MCF 10A (cell line): ENCODE results near the gene PLEKHJ1. TPM values are rescaled to one million over a fixed set of nuclear protein-coding genes. Genes with fewer than 3 reads are reported as not detected.

Experiments
- BruUV-seq: library from RNA; stranded (reverse); fragments of 400-500 nt; replicated peaks from 2 replicates; lab custom pipeline; 2021; lab: Mats Ljungman, UMichigan
- CTCF ChIA-PET: fragments of 300-600 bp; sonication (Branson Sonifier 250); formaldehyde crosslinking; extraction: SDS; loops from one replicate; lab custom pipeline; 2021; ENCODE audit warnings: antibody characterized with exemption, inconsistent platforms; lab: Yijun Ruan, JAX
- POLR2A ChIA-PET: fragments of 300-600, 350-650 bp; sonication (Branson Sonifier 250); formaldehyde crosslinking; extraction: SDS; loops from one replicate; lab custom pipeline; 2020; ENCODE audit warnings: antibody characterized with exemption, inconsistent platforms; lab: Yijun Ruan, JAX
- DNase-seq: peaks from one replicate; pipeline ENCODE4 v3.0.0-alpha.2; 2018; ENCODE audit not compliant: unreplicated experiment
- H3K27ac Mint-ChIP-seq: one replicate; pipeline ENCODE4 v1.8.0; 2022; ENCODE audit warnings: mild to moderate bottlenecking, low read depth, mixed read lengths; ENCODE audit not compliant: unreplicated experiment
- H3K27me3 Mint-ChIP-seq: one replicate; pipeline ENCODE4 v1.8.0; 2022; ENCODE audit warnings: mixed read lengths; ENCODE audit not compliant: insufficient read depth, unreplicated experiment
- H3K36me3 Mint-ChIP-seq: one replicate; pipeline ENCODE4 v1.8.0; 2022; ENCODE audit warnings: mild to moderate bottlenecking, moderate library complexity, mixed read lengths; ENCODE audit not compliant: insufficient read depth, unreplicated experiment
- H3K4me1 Mint-ChIP-seq: one replicate; pipeline ENCODE4 v1.8.0; 2022; ENCODE audit warnings: mixed read lengths; ENCODE audit not compliant: insufficient read depth, unreplicated experiment
- H3K4me3 Mint-ChIP-seq: one replicate; pipeline ENCODE4 v1.8.0; 2022; ENCODE audit warnings: mild to moderate bottlenecking, moderate library complexity, mixed read lengths; ENCODE audit not compliant: unreplicated experiment
- H3K9me3 Mint-ChIP-seq: one replicate; pipeline ENCODE4 v1.8.0; 2022; ENCODE audit warnings: mixed read lengths; ENCODE audit not compliant: unreplicated experiment
- CTCF ChIP-seq: fragments of 200-600 bp; IDR thresholded peaks from one replicate; pipeline ENCODE4 v1.8.0; 2022; ENCODE audit warnings: antibody characterized with exemption, mild to moderate bottlenecking; ENCODE audit not compliant: unreplicated experiment
- intact Hi-C: fragments of 100-400 bp; cut with micrococcal nuclease; formaldehyde crosslinking; loops from 2 replicates; pipeline ENCODE4 v1.14.1; 2022
- total RNA-seq: library from RNA; stranded (reverse); gene quantifications from 2 replicates; pipeline ENCODE4 v1.2.3, GENCODE V29; 2022

The PLEKHJ1 gene
- total RNA-seq, 1 experiment from 2014 or later, result 54.1 TPM

- Mint-ChIP-seq H3K27me3 (no peaks in the 10 kb centered on the region), H3K27ac (no peak overlapping the region), H3K9me3 (no peaks in the 10 kb centered on the region), H3K36me3 (peaks cover 24% of the 10 kb centered on the region), H3K4me3 (no peak overlapping the region), H3K4me1 (no peaks in the 10 kb centered on the region)
- no peak for DNase-seq
- CTCF ChIA-PET, result interaction anchor here (0.5 kb wide), 1 partner anchor 14 kb away, joined by 4 read pairs; no protein-coding TSS in a partner anchor
- intact Hi-C loops, result no loop called here
- POLR2A ChIA-PET, result interaction anchor here (1.5 kb wide), 1 partner anchor 13 kb away, joined by 4 read pairs; no protein-coding TSS in a partner anchor
- no peak for TF ChIP-seq CTCF
- no TSS peak for BruUV-seq
These were observed 16.1 kb upstream of the PLEKHJ1 start for GRCh38 chr19:2252055-2252796.

GRCh38 chr19:2251106-2252054 lies 15.3 kb upstream of the PLEKHJ1 start:
- TF ChIP-seq CTCF, result no peak
- no TSS peak for BruUV-seq
- Mint-ChIP-seq H3K27me3 (no peaks in the 10 kb centered on the region), H3K27ac (no peak overlapping the region), H3K9me3 (no peaks in the 10 kb centered on the region), H3K4me1 (no peaks in the 10 kb centered on the region), H3K36me3 (peaks cover 31% of the 10 kb centered on the region), H3K4me3 (no peak overlapping the region)
- no peak for DNase-seq
- intact Hi-C loops, result no loop called here
- ChIA-PET POLR2A (interaction anchor here (1.5 kb wide), 1 partner anchor 12 kb away, joined by 4 read pairs; no protein-coding TSS in a partner anchor), CTCF (no interaction called here)

DNA sequence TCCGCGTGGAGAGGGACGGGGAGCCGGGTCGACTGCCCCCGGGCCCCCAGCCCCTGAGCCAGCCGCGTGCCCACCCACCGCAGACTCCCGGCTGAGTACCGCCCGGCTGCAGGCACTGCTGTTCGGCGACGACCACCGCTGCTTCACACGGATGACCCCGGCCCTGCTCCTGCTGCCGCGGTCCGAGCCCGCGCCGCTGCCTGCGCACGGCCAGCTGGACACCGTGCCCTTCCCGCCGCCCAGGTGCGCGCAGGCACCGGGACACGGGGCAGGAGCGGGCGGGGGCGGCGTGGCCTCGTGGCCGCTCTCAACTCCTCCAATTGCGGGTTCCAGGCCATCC lies 14.6 kb upstream of the PLEKHJ1 start:
- Mint-ChIP-seq H3K27me3 (no peaks in the 10 kb centered on the region), H3K36me3 (peaks cover 37% of the 10 kb centered on the region), H3K27ac (no peak overlapping the region), H3K4me1 (peaks cover 4% of the 10 kb centered on the region), H3K9me3 (no peaks in the 10 kb centered on the region), H3K4me3 (no peak overlapping the region)
- ChIA-PET CTCF (no interaction called here), POLR2A (interaction anchor here (1.5 kb wide), 1 partner anchor 12 kb away, joined by 4 read pairs; no protein-coding TSS in a partner anchor)
- DNase-seq, result no peak
- TF ChIP-seq CTCF, result no peak
- BruUV-seq, result no TSS peak
- intact Hi-C loops, result no loop called here
